ENCODE measurements around the gene NOM1.

- TF ChIP-seq CTCF (IDR thresholded peaks at IDR 0.05) (no peak), POLR2AphosphoS5 (IDR thresholded peaks at IDR 0.05) (no peak), EP300 (IDR thresholded peaks at IDR 0.05) (no peak)
Measured at GRCh38 chr7:156979711-156980110, 30.2 kb downstream of the NOM1 start.

All from esophagus muscularis mucosa (tissue), 4 donors.